HepG2 (cell line): ENCODE measurements around the gene FSCN2. TPM values are rescaled to one million over a fixed set of nuclear protein-coding genes. Genes with fewer than 3 reads are reported as not detected.

ENCODE experiments used
- ATAC-seq: fragments of 200-7000 bp; cut with Tn5 transposase; 3 replicates; pipeline ENCODE4 v1.9.1; 2020; ENCODE audit warnings: mild to moderate bottlenecking, moderate library complexity
- BruUV-seq: library from RNA; stranded (reverse); fragments of 400-500 nt; replicated peaks from 2 replicates; lab custom pipeline; 2021; lab: Mats Ljungman, UMichigan
- CTCF ChIA-PET: fragments of 300-600 bp; formaldehyde crosslinking; extraction: SDS; loops from one replicate; lab custom pipeline; 2021; ENCODE audit warnings: low total read pairs, inconsistent platforms, low intra/inter-chr PET ratio; lab: Yijun Ruan, JAX
- POLR2A ChIA-PET: fragments of 350-600 bp; sonication (Branson Sonifier 250); formaldehyde crosslinking; loops from one replicate; lab custom pipeline; 2020; ENCODE audit warnings: antibody characterized with exemption, inconsistent platforms; lab: Yijun Ruan, JAX
- DNase-seq: peaks from one replicate; pipeline ENCODE4 v3.0.0-alpha.2; 2015; ENCODE audit warnings: low spot score
- FAIRE-seq: peaks from 3 replicates; lab custom pipeline; 2011; peaks lifted over from hg19 to GRCh38; lab: Jason Lieb, UNC
- H2AFZ ChIP-seq: one replicate; pipeline ENCODE4 v1.6.1; 2011; ENCODE audit warnings: low read length, inconsistent platforms
- H3K27ac ChIP-seq: fragments of 300-600 bp; 3 replicates; pipeline ENCODE4 v1.8.0; 2011; ENCODE audit warnings: mixed run types, mild to moderate bottlenecking, mixed read lengths, low read length, inconsistent platforms; ENCODE audit not compliant: insufficient read depth; ENCODE audit errors: extremely low read length
- H3K27me3 ChIP-seq, 2 experiments: fragments of 200-600 bp in 1 of 2; 2 replicates in 1 of 2; 3 replicates in 1 of 2; pipeline versions ENCODE4 v1.6.0 to v1.8.0; 2011; ENCODE audit warnings: low read length in 2 of 2, mild to moderate bottlenecking in 2 of 2, moderate library complexity in 2 of 2, inconsistent platforms in 1 of 2; ENCODE audit not compliant: insufficient read depth in 2 of 2, control insufficient read depth in 1 of 2
- H3K36me3 ChIP-seq, 2 experiments: fragments of 200-600 bp in 1 of 2; replicated peaks in 1 of 2; 2 replicates in 1 of 2; 3 replicates in 1 of 2; pipeline versions ENCODE4 v1.5.1 to v1.8.0; 2011; ENCODE audit warnings: low read length in 2 of 2, inconsistent platforms in 1 of 2; ENCODE audit not compliant: insufficient read depth in 2 of 2, control insufficient read depth in 1 of 2
- H3K4me1 ChIP-seq: 2 replicates; pipeline ENCODE4 v1.5.1; 2012; ENCODE audit warnings: low read length, inconsistent platforms; ENCODE audit not compliant: insufficient read depth
- H3K4me2 ChIP-seq: 2 replicates; pipeline ENCODE4 v1.6.0; 2011; ENCODE audit warnings: low read depth, low read length, inconsistent platforms
- H3K4me3 ChIP-seq, 3 experiments: fragments of 200-600 bp in 1 of 3; sonication (generic), shearing (Covaris generic) in 1 of 3; replicated peaks in 1 of 3; 2 replicates each; pipeline ENCODE4 v1.5.1; 2011 to 2016; ENCODE audit warnings: low read length in 3 of 3, inconsistent platforms in 2 of 3, low read depth in 2 of 3, mild to moderate bottlenecking in 2 of 3, control low read depth in 1 of 3, mixed read lengths in 1 of 3; ENCODE audit not compliant: insufficient read depth in 1 of 3
- H3K79me2 ChIP-seq: one replicate; pipeline ENCODE4 v1.6.1; 2011; ENCODE audit warnings: low read length, inconsistent platforms; ENCODE audit not compliant: insufficient read depth
- H3K9ac ChIP-seq: 2 replicates; pipeline ENCODE4 v1.6.0; 2011; ENCODE audit warnings: mild to moderate bottlenecking, low read depth, low read length, inconsistent platforms; ENCODE audit not compliant: insufficient read depth
- H3K9me3 ChIP-seq: 2 replicates; pipeline ENCODE4 v1.5.1; 2012; ENCODE audit warnings: mild to moderate bottlenecking, low read length
- H4K20me1 ChIP-seq: 2 replicates; pipeline ENCODE4 v1.6.0; 2011; ENCODE audit warnings: inconsistent platforms, mild to moderate bottlenecking, low read length, moderate library complexity; ENCODE audit not compliant: insufficient read depth
- HIVEP1 ChIP-seq: sonication (generic); formaldehyde crosslinking; IDR thresholded peaks from 2 replicates; pipeline ENCODE4 v1.4.0; 2020; ENCODE audit warnings: mild to moderate bottlenecking, missing genetic modification reagents
- KDM5B ChIP-seq: sonication (generic); formaldehyde crosslinking; IDR thresholded peaks from 2 replicates; pipeline ENCODE4 v1.4.0; 2020; ENCODE audit warnings: missing genetic modification reagents, mild to moderate bottlenecking, borderline replicate concordance
- NRL ChIP-seq: sonication (generic); formaldehyde crosslinking; IDR thresholded peaks from 2 replicates; pipeline ENCODE4 v1.5.0; 2020; ENCODE audit warnings: missing genetic modification reagents, mild to moderate bottlenecking, moderate library complexity, borderline replicate concordance
- TERF1 ChIP-seq: sonication (generic); formaldehyde crosslinking; IDR thresholded peaks from 2 replicates; pipeline ENCODE4 v1.8.0; 2022; ENCODE audit warnings: mild to moderate bottlenecking, missing genetic modification reagents, moderate library complexity
- ZNF891 ChIP-seq: sonication (generic); formaldehyde crosslinking; IDR thresholded peaks from 2 replicates; pipeline ENCODE4 v1.5.0; 2020; ENCODE audit warnings: mild to moderate bottlenecking, missing genetic modification reagents
- WGBS: methylation state at CpG from one replicate; pipeline ENCODE4 v1.1.6; 2017; ENCODE audit warnings: low lambda C conversion rate; 5-methylcytosine and 5-hydroxymethylcytosine counted together
- in situ Hi-C: cut with HindIII; loops from 2 replicates; pipeline ENCODE4 v1.10.0; 2017; ENCODE audit warnings: low pct_unique_long_range_greater_than_20kb; ENCODE audit not compliant: extremely low pct_ligation_motif_present
- intact Hi-C: fragments of 100-400 bp; cut with micrococcal nuclease; formaldehyde crosslinking; loops from one replicate; pipeline ENCODE4 v1.10.0; 2022; ENCODE audit not compliant: unreplicated experiment
- polyA plus RNA-seq, 8 experiments: library from polyadenylated mRNA; depleted of rRNA in 3 of 8; stranded (reverse) in 7 of 8; unstranded in 1 of 8; fragments of >200 nt; fragmentation: Illumina TruSeq in 4 of 8; extraction: Trizol in 4 of 8; gene quantifications; 2 replicates each; pipeline versions ENCODE4 v1.2.1 to v1.2.3, GENCODE V29; 2011 to 2016; ENCODE audit warnings: low read depth in 4 of 8, missing spikeins in 1 of 8, mixed read lengths in 1 of 8; ENCODE audit not compliant: insufficient read depth in 1 of 8
- total RNA-seq, 5 experiments: library from RNA; depleted of rRNA; stranded (reverse); fragments of >200 nt; fragmentation: Illumina TruSeq; extraction: Trizol; gene quantifications; 2 replicates each; pipeline ENCODE4 v1.2.3, GENCODE V29; 2016; ENCODE audit warnings: low read depth in 1 of 5
- TF ChIP-seq, protein P1 (sequence below): sonication (generic); formaldehyde crosslinking; conservative IDR thresholded peaks from 2 replicates; pipeline ENCODE4 v1.4.0; 2020; ENCODE audit warnings: missing genetic modification reagents
- TF ChIP-seq, protein P2 (sequence below): sonication (generic); formaldehyde crosslinking; IDR thresholded peaks from 2 replicates; pipeline ENCODE4 v1.5.1; 2020; ENCODE audit warnings: mild to moderate bottlenecking, missing genetic modification reagents
- TF ChIP-seq, protein P3 (sequence below): sonication (generic); formaldehyde crosslinking; IDR thresholded peaks from 2 replicates; pipeline ENCODE4 v1.5.0; 2020; ENCODE audit warnings: mild to moderate bottlenecking, missing genetic modification reagents, borderline replicate concordance

FSCN2 gene
- total and polyA plus RNA-seq, 2 of the 13 experiments (the other 11 are each of a cell fraction or from before 2014, with no cell fraction given): 0.09 TPM; not detected in 1

GRCh38 chr17:81523402-81524038 lies 4.7 kb upstream of the FSCN2 start:
- H2AFZ ChIP-seq: no peak overlapping the region
- peaks cover 12 to 77% of the 10 kb centered on the region in 2 experiments for H3K27me3 ChIP-seq
- ChIA-PET CTCF (interaction anchor here (1.0 kb wide), 1 partner anchor 270 kb away, joined by 3 read pairs; no protein-coding TSS in a partner anchor), POLR2A (interaction anchor here (1.0 to 2.6 kb wide), 4 partner anchors 11 to 232 kb away, joined by 3 to 21 read pairs (median 4); partner anchors contain the start of gene ACTG1)
- H3K4me2 ChIP-seq: peak overlapping the region; percentile 41
- in situ Hi-C loops: no loop called here
- FAIRE-seq (no peak), DNase-seq (no peak), ATAC-seq (no peak)
- H3K9me3 ChIP-seq: no peaks in the 10 kb centered on the region
- H3K4me3 ChIP-seq: no peak overlapping the region; a peak in 1 of 6 replicates
- BruUV-seq: no TSS peak
- no peak overlapping the region for H3K27ac ChIP-seq
- H3K9ac ChIP-seq: no peak overlapping the region
- WGBS: 0% methylated on average over 4 of the region's 17 CpGs
- H3K79me2 ChIP-seq: no peaks in the 10 kb centered on the region
- peaks cover 38% of the 10 kb centered on the region for H3K4me1 ChIP-seq
- H4K20me1 ChIP-seq: no peaks in the 10 kb centered on the region
- no peaks in the 10 kb centered on the region for H3K36me3 ChIP-seq
- intact Hi-C loops: loop anchor here (2.0 kb wide), 1 partner anchor 271 kb away; no protein-coding TSS in a partner anchor
- TF ChIP-seq KDM5B (CRISPR knock-in tag) (peak; percentile 60; the same call in 1 of the 2 replicates), TERF1 (CRISPR knock-in tag) (no peak), ZNF891 (CRISPR knock-in tag) (0 out of 2 replicates have a peak, but pooled peaks have one; percentile 32), HIVEP1 (CRISPR knock-in tag) (0 out of 2 replicates have a peak, but pooled peaks have one; percentile 53), NRL (CRISPR knock-in tag) (0 out of 2 replicates have a peak, but pooled peaks have one; percentile 15)
- TF ChIP-seq, protein P1, sequence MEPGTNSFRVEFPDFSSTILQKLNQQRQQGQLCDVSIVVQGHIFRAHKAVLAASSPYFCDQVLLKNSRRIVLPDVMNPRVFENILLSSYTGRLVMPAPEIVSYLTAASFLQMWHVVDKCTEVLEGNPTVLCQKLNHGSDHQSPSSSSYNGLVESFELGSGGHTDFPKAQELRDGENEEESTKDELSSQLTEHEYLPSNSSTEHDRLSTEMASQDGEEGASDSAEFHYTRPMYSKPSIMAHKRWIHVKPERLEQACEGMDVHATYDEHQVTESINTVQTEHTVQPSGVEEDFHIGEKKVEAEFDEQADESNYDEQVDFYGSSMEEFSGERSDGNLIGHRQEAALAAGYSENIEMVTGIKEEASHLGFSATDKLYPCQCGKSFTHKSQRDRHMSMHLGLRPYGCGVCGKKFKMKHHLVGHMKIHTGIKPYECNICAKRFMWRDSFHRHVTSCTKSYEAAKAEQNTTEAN (CRISPR knock-in tag): no peak
- TF ChIP-seq, protein P2, sequence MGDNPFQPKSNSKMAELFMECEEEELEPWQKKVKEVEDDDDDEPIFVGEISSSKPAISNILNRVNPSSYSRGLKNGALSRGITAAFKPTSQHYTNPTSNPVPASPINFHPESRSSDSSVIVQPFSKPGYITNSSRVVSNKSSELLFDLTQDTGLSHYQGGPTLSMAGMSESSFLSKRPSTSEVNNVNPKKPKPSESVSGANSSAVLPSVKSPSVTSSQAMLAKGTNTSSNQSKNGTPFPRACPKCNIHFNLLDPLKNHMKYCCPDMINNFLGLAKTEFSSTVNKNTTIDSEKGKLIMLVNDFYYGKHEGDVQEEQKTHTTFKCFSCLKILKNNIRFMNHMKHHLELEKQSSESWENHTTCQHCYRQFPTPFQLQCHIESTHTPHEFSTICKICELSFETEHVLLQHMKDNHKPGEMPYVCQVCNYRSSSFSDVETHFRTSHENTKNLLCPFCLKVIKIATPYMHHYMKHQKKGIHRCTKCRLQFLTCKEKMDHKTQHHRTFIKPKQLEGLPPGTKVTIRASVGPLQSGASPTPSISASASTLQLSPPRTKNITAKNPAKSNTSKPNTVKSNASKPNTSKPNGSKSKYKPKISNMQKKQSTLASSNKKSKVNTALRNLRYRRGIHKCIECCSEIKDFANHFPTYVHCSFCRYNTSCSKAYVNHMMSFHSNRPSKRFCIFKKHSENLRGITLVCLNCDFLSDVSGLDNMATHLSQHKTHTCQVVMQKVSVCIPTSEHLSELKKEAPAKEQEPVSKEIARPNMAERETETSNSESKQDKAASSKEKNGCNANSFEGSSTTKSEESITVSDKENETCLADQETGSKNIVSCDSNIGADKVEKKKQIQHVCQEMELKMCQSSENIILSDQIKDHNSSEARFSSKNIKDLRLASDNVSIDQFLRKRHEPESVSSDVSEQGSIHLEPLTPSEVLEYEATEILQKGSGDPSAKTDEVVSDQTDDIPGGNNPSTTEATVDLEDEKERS (CRISPR knock-in tag): no peak
- TF ChIP-seq, protein P3, sequence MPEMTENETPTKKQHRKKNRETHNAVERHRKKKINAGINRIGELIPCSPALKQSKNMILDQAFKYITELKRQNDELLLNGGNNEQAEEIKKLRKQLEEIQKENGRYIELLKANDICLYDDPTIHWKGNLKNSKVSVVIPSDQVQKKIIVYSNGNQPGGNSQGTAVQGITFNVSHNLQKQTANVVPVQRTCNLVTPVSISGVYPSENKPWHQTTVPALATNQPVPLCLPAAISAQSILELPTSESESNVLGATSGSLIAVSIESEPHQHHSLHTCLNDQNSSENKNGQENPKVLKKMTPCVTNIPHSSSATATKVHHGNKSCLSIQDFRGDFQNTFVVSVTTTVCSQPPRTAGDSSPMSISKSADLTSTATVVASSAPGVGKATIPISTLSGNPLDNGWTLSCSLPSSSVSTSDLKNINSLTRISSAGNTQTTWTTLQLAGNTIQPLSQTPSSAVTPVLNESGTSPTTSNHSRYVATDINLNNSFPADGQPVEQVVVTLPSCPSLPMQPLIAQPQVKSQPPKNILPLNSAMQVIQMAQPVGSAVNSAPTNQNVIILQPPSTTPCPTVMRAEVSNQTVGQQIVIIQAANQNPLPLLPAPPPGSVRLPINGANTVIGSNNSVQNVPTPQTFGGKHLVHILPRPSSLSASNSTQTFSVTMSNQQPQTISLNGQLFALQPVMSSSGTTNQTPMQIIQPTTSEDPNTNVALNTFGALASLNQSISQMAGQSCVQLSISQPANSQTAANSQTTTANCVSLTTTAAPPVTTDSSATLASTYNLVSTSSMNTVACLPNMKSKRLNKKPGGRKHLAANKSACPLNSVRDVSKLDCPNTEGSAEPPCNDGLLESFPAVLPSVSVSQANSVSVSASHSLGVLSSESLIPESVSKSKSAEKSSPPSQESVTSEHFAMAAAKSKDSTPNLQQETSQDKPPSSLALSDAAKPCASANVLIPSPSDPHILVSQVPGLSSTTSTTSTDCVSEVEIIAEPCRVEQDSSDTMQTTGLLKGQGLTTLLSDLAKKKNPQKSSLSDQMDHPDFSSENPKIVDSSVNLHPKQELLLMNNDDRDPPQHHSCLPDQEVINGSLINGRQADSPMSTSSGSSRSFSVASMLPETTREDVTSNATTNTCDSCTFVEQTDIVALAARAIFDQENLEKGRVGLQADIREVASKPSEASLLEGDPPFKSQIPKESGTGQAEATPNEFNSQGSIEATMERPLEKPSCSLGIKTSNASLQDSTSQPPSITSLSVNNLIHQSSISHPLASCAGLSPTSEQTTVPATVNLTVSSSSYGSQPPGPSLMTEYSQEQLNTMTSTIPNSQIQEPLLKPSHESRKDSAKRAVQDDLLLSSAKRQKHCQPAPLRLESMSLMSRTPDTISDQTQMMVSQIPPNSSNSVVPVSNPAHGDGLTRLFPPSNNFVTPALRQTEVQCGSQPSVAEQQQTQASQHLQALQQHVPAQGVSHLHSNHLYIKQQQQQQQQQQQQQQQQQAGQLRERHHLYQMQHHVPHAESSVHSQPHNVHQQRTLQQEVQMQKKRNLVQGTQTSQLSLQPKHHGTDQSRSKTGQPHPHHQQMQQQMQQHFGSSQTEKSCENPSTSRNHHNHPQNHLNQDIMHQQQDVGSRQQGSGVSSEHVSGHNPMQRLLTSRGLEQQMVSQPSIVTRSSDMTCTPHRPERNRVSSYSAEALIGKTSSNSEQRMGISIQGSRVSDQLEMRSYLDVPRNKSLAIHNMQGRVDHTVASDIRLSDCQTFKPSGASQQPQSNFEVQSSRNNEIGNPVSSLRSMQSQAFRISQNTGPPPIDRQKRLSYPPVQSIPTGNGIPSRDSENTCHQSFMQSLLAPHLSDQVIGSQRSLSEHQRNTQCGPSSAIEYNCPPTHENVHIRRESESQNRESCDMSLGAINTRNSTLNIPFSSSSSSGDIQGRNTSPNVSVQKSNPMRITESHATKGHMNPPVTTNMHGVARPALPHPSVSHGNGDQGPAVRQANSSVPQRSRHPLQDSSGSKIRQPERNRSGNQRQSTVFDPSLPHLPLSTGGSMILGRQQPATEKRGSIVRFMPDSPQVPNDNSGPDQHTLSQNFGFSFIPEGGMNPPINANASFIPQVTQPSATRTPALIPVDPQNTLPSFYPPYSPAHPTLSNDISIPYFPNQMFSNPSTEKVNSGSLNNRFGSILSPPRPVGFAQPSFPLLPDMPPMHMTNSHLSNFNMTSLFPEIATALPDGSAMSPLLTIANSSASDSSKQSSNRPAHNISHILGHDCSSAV (CRISPR knock-in tag): no peak
